A549 (cell line): ENCODE data around the gene SERPINC1. TPM values are rescaled to one million over a fixed set of nuclear protein-coding genes. Genes with fewer than 3 reads are reported as not detected.
"Not testable (repeated sequence)": the region's sequence is repeated elsewhere in the genome, so short reads cannot be mapped to it uniquely, and the experiment has no call there.

Experiments
- ATAC-seq, 2 experiments: fragments of 200-7000 bp in 1 of 2; fragments of >200 bp in 1 of 2; cut with Nextera tagmentation in 1 of 2; cut with Tn5 transposase in 1 of 2; 3 replicates each; pipeline versions ENCODE4 v1.8.0 to v1.9.1; 2018 to 2020; ENCODE audit warnings: mild to moderate bottlenecking in 1 of 2, moderate library complexity in 1 of 2
- CTCF ChIA-PET: fragments of 300-600 bp; sonication (Branson Sonifier 250); formaldehyde crosslinking; extraction: SDS; loops from one replicate; lab custom pipeline; 2021; ENCODE audit warnings: antibody characterized with exemption, inconsistent platforms; lab: Yijun Ruan, JAX
- POLR2A ChIA-PET: fragments of 350-600 bp; formaldehyde crosslinking; extraction: SDS; loops from one replicate; lab custom pipeline; 2021; ENCODE audit warnings: antibody characterized with exemption, inconsistent platforms; lab: Yijun Ruan, JAX
- DNase-seq, 2 experiments: peaks; one replicate each; pipeline versions ENCODE4 v3.0.0 to v3.0.0-alpha.2; 2011 to 2016; ENCODE audit warnings: low read depth in 1 of 2, low spot score in 1 of 2
- FAIRE-seq: peaks from 2 replicates; lab custom pipeline; 2011; peaks lifted over from hg19 to GRCh38; lab: Jason Lieb, UNC
- H3K27ac ChIP-seq, 2 experiments: fragments of >200 bp; sonication (Bioruptor Twin); formaldehyde crosslinking; 3 replicates each; pipeline ENCODE4 v1.5.1; 2016 to 2017
- H3K4me1 ChIP-seq: fragments of >200 bp; sonication (Bioruptor Twin); formaldehyde crosslinking; 3 replicates; pipeline ENCODE4 v1.6.1; 2016
- H3K4me2 ChIP-seq: fragments of >200 bp; sonication (Bioruptor Twin); formaldehyde crosslinking; 3 replicates; pipeline ENCODE4 v1.6.1; 2016
- H3K4me3 ChIP-seq: fragments of >200 bp; sonication (Bioruptor Twin); formaldehyde crosslinking; 3 replicates; pipeline ENCODE4 v1.5.1; 2016
- H3K9me3 ChIP-seq: fragments of >200 bp; sonication (Bioruptor Twin); formaldehyde crosslinking; 3 replicates; pipeline ENCODE4 v1.6.1; 2016
- CBX8 ChIP-seq: fragments of 200-600 bp; sonication (generic); IDR thresholded peaks from 2 replicates; pipeline ENCODE4 v1.6.1; 2016
- CEBPB ChIP-seq, 2 experiments: fragments of >200 bp in 1 of 2; sonication (Bioruptor Twin) in 1 of 2; formaldehyde crosslinking in 1 of 2; IDR thresholded peaks; 2 replicates each; pipeline ENCODE4 v1.6.1; 2012 to 2016
- EP300 ChIP-seq, 2 experiments: fragments of >200 bp; sonication (Bioruptor Twin); formaldehyde crosslinking; IDR thresholded peaks; 2 replicates in 1 of 2; 3 replicates in 1 of 2; pipeline ENCODE4 v1.6.1; 2016 to 2017
- FOSB ChIP-seq: fragments of 250-450 bp; sonication (Bioruptor Pico); IDR thresholded peaks from 2 replicates; pipeline ENCODE4 v1.5.0; 2020; ENCODE audit warnings: mild to moderate bottlenecking, moderate library complexity
- HDAC2 ChIP-seq: fragments of 200-600 bp; sonication (generic); IDR thresholded peaks from 2 replicates; pipeline ENCODE4 v1.6.1; 2016
- JUNB ChIP-seq: fragments of >200 bp; sonication (Bioruptor Twin); formaldehyde crosslinking; IDR thresholded peaks from 2 replicates; pipeline ENCODE4 v1.6.1; 2016
- NFE2L2 ChIP-seq: fragments of 150-350 bp; conservative IDR thresholded peaks from 2 replicates; pipeline ENCODE4 v1.6.1; 2014; ENCODE audit warnings: low read length
- POLR2AphosphoS2 ChIP-seq: conservative IDR thresholded peaks from 2 replicates; pipeline ENCODE4 v1.6.1; 2012; ENCODE audit warnings: low read length, improper control_type of control experiment, inconsistent platforms
- RAD21 ChIP-seq, 2 experiments: fragments of >200 bp in 1 of 2; sonication (Bioruptor Twin) in 1 of 2; formaldehyde crosslinking in 1 of 2; IDR thresholded peaks in 1 of 2; conservative IDR thresholded peaks in 1 of 2; 2 replicates in 1 of 2; 3 replicates in 1 of 2; pipeline ENCODE4 v1.6.1; 2012 to 2018; ENCODE audit warnings: inconsistent platforms in 1 of 2
- TFCP2L1 ChIP-seq: fragments of 250-450 bp; sonication (Bioruptor Pico); IDR thresholded peaks from 2 replicates; pipeline ENCODE4 v1.5.0; 2021; ENCODE audit warnings: mild to moderate bottlenecking
- TP53 ChIP-seq: fragments of 250-450 bp; sonication (Bioruptor Pico); IDR thresholded peaks from 2 replicates; pipeline ENCODE4 v1.5.0; 2021; ENCODE audit warnings: mild to moderate bottlenecking, moderate library complexity
- ZNF302 ChIP-seq: fragments of 250-450 bp; sonication (Bioruptor Pico); IDR thresholded peaks from 2 replicates; pipeline ENCODE4 v1.9.0; 2021; ENCODE audit warnings: inconsistent platforms, mild to moderate bottlenecking, moderate library complexity
- WGBS: methylation state at CpG from one replicate; pipeline ENCODE4 v1.1.6; 2017; ENCODE audit errors: missing lambda C conversion rate; 5-methylcytosine and 5-hydroxymethylcytosine counted together
- polyA plus RNA-seq, 4 experiments: library from polyadenylated mRNA; depleted of rRNA in 3 of 4; stranded (reverse); fragments of >200 nt; fragmentation: RNase III in 1 of 4; extraction: RNeasy Plus Mini Kit Qiagen cat#74134 plus additional on column Dnase treatment in 1 of 4; gene quantifications; 2 replicates in 3 of 4; 3 replicates in 1 of 4; pipeline ENCODE4 v1.2.3, GENCODE V29; 2011 to 2017
- TF ChIP-seq, protein P1 (sequence below): fragments of 250-450 bp; sonication (Bioruptor Pico); IDR thresholded peaks from 2 replicates; pipeline ENCODE4 v1.5.0; 2020; ENCODE audit warnings: low read depth, mild to moderate bottlenecking, moderate library complexity
- TF ChIP-seq, protein P2 (sequence below): fragments of 150-350 bp; IDR thresholded peaks from 2 replicates; pipeline ENCODE4 v1.6.1; 2014; ENCODE audit warnings: low read depth, mild to moderate bottlenecking, low read length

The SERPINC1 gene
- polyA plus RNA-seq, 2 of the 4 experiments (the other 2 are of a cell fraction), result 0.05 to 0.13 TPM

DNA sequence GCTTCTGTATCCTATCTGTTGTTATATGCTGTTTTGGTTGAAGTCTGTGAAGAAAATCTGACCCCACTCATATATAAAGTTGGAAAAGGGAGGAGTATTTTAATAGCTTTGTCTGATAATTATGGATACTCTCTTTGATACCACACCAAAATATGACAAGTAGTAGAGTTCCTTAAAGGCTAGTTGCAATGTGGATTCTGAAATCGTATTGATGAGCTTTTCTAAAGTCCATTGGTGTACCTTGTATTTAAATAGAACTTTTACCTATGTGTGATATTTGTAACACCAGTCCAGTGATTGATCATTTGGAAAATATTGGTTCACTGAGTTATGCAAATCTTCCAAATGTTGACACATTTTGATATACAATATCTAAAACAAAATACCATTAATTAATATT is 57.1 kb downstream of the SERPINC1 start:
- no peak for TF ChIP-seq CEBPB (IDR thresholded peaks at IDR 0.05)
- no peak for TF ChIP-seq JUNB
- TF ChIP-seq HDAC2, result no peak
- TF ChIP-seq ZNF302, result no peak
- TF ChIP-seq TFCP2L1, result 0 out of 2 replicates have a peak, but pooled peaks have one; percentile 28
- POLR2A ChIA-PET, result interaction anchor here (1.0 to 1.6 kb wide), 2 partner anchors 8 to 10 kb away, joined by 3 to 15 read pairs; partner anchors contain the start of genes GAS5 and ZBTB37
- ATAC-seq (no peak), FAIRE-seq (no peak), DNase-seq (no peak)
- Histone ChIP-seq H3K4me1 (peaks cover 23% of the 10 kb centered on the region), H3K9me3 (no peaks in the 10 kb centered on the region), H3K4me2 (no peak overlapping the region), H3K4me3 (no peak overlapping the region), H3K27ac (no peak overlapping the region)
- CTCF ChIA-PET, result interaction anchor here (0.9 to 1.3 kb wide), 3 partner anchors 429 to 1116 kb away, joined by 3 read pairs; no protein-coding TSS in a partner anchor
- 95% methylated on average over 1 of the region's 1 CpG for WGBS

DNA sequence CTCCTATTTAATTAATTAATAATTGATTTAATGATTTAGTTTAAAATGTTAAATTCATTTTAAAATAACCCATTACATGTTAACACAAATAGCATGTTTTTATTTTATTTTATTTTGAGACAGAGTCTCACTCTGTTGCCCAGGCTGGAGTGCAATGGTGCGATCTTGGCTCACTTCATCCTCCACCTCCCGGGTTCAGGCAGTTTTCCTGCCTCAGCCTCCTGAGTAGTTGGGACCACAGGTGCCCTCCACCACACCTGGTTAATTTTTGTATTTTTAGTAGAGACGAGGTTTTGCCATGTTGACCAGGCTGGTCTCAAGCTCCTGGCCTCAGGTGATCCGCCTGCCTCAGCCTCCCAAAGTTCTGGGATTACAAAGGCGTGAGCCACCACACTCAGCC is 57.6 kb downstream of the SERPINC1 start:
- H3K27ac ChIP-seq, FAIRE-seq, DNase-seq, H3K4me2 ChIP-seq, ATAC-seq, H3K4me3 ChIP-seq, H3K9me3 ChIP-seq: not testable (repeated sequence)
- WGBS, result 92% methylated on average over 5 of the region's 5 CpGs
- CTCF ChIA-PET, result interaction anchor here (1.2 to 1.3 kb wide), 2 partner anchors 428 to 1115 kb away, joined by 3 read pairs; no protein-coding TSS in a partner anchor
- TF ChIP-seq, protein P1, sequence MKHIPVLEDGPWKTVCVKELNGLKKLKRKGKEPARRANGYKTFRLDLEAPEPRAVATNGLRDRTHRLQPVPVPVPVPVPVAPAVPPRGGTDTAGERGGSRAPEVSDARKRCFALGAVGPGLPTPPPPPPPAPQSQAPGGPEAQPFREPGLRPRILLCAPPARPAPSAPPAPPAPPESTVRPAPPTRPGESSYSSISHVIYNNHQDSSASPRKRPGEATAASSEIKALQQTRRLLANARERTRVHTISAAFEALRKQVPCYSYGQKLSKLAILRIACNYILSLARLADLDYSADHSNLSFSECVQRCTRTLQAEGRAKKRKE (CRISPR knock-in tag), result peak; percentile 60; the same call in 1 of the 2 replicates
- TF ChIP-seq TP53 (CRISPR knock-in tag) (peak; percentile 36; the same call in 1 of the 2 replicates), TFCP2L1 (0 out of 2 replicates have a peak, but pooled peaks have one; percentile 64), POLR2AphosphoS2 (peak; percentile 66), FOSB (CRISPR knock-in tag) (peak; percentile 73; the same call in 1 of the 2 replicates)
- POLR2A ChIA-PET, result interaction anchor here (1.6 kb wide), 1 partner anchor 9 kb away, joined by 15 read pairs; the partner anchor contains the start of genes GAS5 and ZBTB37
- peaks cover 18% of the 10 kb centered on the region for H3K4me1 ChIP-seq

DNA sequence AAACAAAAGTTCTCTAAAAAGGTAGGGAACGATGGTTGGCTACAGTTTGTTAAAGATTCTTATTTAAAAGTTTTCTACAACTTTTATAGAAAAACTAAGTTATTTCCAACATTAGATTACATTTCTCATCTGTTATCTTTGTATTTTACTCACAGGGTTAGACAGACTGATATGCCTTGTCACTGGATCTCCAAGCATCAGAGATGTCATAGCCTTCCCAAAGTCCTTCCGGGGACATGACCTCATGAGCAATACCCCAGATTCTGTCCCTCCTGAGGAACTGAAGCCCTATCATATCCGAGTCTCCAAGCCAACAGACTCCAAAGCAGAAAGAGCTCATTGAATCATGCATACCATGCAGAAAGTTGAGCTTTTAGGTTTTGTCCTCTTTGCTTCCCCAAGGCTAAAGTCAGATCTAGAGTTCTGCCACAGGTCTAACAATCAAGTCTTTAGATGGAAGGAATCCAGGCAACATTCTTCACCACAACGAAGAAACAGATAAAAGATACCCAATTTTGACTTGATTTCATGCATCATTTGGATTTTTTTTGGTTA is 59.7 kb downstream of the SERPINC1 start:
- no peak for DNase-seq
- TF ChIP-seq EP300 (IDR thresholded peaks at IDR 0.05) (no peak), NFE2L2 (no peak), CBX8 (no peak), CEBPB (IDR thresholded peaks at IDR 0.05) (no peak), HDAC2 (no peak)
- TF ChIP-seq, protein P2, sequence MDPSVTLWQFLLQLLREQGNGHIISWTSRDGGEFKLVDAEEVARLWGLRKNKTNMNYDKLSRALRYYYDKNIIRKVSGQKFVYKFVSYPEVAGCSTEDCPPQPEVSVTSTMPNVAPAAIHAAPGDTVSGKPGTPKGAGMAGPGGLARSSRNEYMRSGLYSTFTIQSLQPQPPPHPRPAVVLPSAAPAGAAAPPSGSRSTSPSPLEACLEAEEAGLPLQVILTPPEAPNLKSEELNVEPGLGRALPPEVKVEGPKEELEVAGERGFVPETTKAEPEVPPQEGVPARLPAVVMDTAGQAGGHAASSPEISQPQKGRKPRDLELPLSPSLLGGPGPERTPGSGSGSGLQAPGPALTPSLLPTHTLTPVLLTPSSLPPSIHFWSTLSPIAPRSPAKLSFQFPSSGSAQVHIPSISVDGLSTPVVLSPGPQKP, result no peak
- peak; percentile 3 to 25; a peak in 2 of 6 replicates for ATAC-seq

DNA sequence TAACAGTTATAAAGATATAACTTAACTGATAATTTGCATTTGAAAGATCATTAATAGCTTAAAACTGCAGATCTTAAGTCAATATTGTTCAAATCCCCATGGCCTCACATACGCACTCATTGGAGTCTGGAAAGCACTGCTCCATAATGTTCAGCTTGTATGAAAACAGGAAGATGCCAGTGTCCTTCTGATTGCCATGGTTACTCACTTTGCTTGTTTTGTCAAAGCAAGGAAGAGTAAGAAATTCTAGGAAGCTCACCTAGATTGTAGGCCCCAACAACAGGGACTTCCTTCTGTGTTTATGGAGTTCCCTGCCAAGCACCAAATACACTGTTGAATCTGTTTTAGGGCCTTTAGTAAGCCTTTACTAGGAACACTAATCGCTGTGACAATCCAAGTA is 60.2 kb downstream of the SERPINC1 start:
- POLR2A ChIA-PET, result interaction anchor here (2.6 kb wide), 1 partner anchor 12 kb away, joined by 20 read pairs; the partner anchor contains the start of gene ZBTB37
- Histone ChIP-seq H3K4me3 (no peak overlapping the region), H3K4me1 (no peaks in the 10 kb centered on the region), H3K9me3 (no peaks in the 10 kb centered on the region), H3K4me2 (no peak overlapping the region), H3K27ac (no peak overlapping the region)
- DNase-seq, result no peak
- CTCF ChIA-PET, result interaction anchor here (0.6 to 1.4 kb wide), 4 partner anchors 13 to 1114 kb away, joined by 3 to 6 read pairs (median 4); no protein-coding TSS in a partner anchor
- no peak for FAIRE-seq
- 96% methylated on average over 2 of the region's 2 CpGs for WGBS
- peak in 1 of 2 experiments; percentile 10; a peak in 1 of 6 replicates for ATAC-seq
- TF ChIP-seq TFCP2L1 (0 out of 2 replicates have a peak, but pooled peaks have one; percentile 47), RAD21 (conservative IDR thresholded peaks at IDR 0.05 in 1 of 2, IDR thresholded peaks at IDR 0.05 in 1 of 2) (no peak)

More for the DNA sequence above, 59.7 kb downstream of the SERPINC1 start:
- FAIRE-seq, result no peak
- Histone ChIP-seq H3K4me2 (no peak overlapping the region), H3K4me3 (no peak overlapping the region), H3K27ac (no peak overlapping the region), H3K9me3 (no peaks in the 10 kb centered on the region), H3K4me1 (no peaks in the 10 kb centered on the region)
- CTCF ChIA-PET, result interaction anchor here (0.6 to 1.2 kb wide), 3 partner anchors 13 to 1115 kb away, joined by 3 to 5 read pairs (median 3); no protein-coding TSS in a partner anchor
- WGBS, result 85% methylated on average over 4 of the region's 4 CpGs
- POLR2A ChIA-PET, result interaction anchor here (2.6 kb wide), 1 partner anchor 11 kb away, joined by 20 read pairs; the partner anchor contains the start of gene ZBTB37
